Liver (tissue), 9 donors: ENCODE measurements around the gene MCTP1. TPM values are rescaled to one million over a fixed set of nuclear protein-coding genes. Genes with fewer than 3 reads are reported as not detected.

Experiments
- DNase-seq: peaks from one replicate; pipeline ENCODE4 v3.0.0-alpha.2; 2017; ENCODE audit warnings: low spot score
- H3K27ac ChIP-seq, 2 donors: one replicate each; pipeline ENCODE4 v1.7.0; 2013; ENCODE audit warnings: inconsistent platforms in 2 of 2, low read length in 2 of 2, control low read depth in 1 of 2, low read depth in 1 of 2, mild to moderate bottlenecking in 1 of 2
- H3K27me3 ChIP-seq, 4 donors: one replicate each; pipeline versions ENCODE4 v1.6.1 to v1.7.0; 2013; ENCODE audit warnings: low read length in 3 of 4, inconsistent platforms in 1 of 4, mild to moderate bottlenecking in 1 of 4, moderate library complexity in 1 of 4; ENCODE audit not compliant: control insufficient read depth in 4 of 4, insufficient read depth in 4 of 4
- H3K36me3 ChIP-seq, 4 donors: one replicate each; pipeline versions ENCODE4 v1.6.1 to v1.7.0; 2013; ENCODE audit warnings: low read length in 3 of 4, mild to moderate bottlenecking in 3 of 4, low read depth in 1 of 4, moderate library complexity in 1 of 4; ENCODE audit not compliant: control insufficient read depth in 4 of 4, insufficient read depth in 3 of 4
- H3K4me1 ChIP-seq, 4 donors: one replicate each; pipeline versions ENCODE4 v1.6.1 to v1.7.0; 2013; ENCODE audit warnings: low read length in 3 of 4, mild to moderate bottlenecking in 3 of 4, moderate library complexity in 1 of 4; ENCODE audit not compliant: control insufficient read depth in 4 of 4, insufficient read depth in 4 of 4
- H3K4me3 ChIP-seq, 3 donors: one replicate each; pipeline versions ENCODE4 v1.6.1 to v1.7.0; 2013; ENCODE audit warnings: low read length in 3 of 3, control low read depth in 1 of 3, low read depth in 1 of 3, mild to moderate bottlenecking in 1 of 3
- H3K9ac ChIP-seq, 2 donors: one replicate each; pipeline ENCODE4 v1.7.0; 2013; ENCODE audit warnings: low read length in 2 of 2, mild to moderate bottlenecking in 2 of 2, moderate library complexity in 2 of 2, control low read depth in 1 of 2, low read depth in 1 of 2
- H3K9me3 ChIP-seq, 4 donors: one replicate each; pipeline versions ENCODE4 v1.6.1 to v1.7.0; 2013; ENCODE audit warnings: low read length in 3 of 4; ENCODE audit not compliant: control insufficient read depth in 4 of 4
- ATF3 ChIP-seq: IDR thresholded peaks from 2 replicates; pipeline ENCODE4 v1.6.1; 2016; ENCODE audit warnings: antibody characterized with exemption
- CTCF ChIP-seq: fragments of 150-350 bp; IDR thresholded peaks from 2 replicates; pipeline ENCODE4 v1.5.1; 2017; ENCODE audit warnings: improper control_type of control experiment, low read depth, low read length; ENCODE audit not compliant: missing input control
- EGR1 ChIP-seq, 2 donors: IDR thresholded peaks; 2 replicates each; pipeline ENCODE4 v1.6.1; 2016 to 2018; ENCODE audit warnings: antibody characterized with exemption in 2 of 2, low read depth in 2 of 2
- FOXA1 ChIP-seq: IDR thresholded peaks from 2 replicates; pipeline ENCODE4 v1.6.1; 2016; ENCODE audit warnings: antibody characterized with exemption
- FOXA2 ChIP-seq: IDR thresholded peaks from 2 replicates; pipeline ENCODE4 v1.6.1; 2016; ENCODE audit warnings: antibody characterized with exemption
- GABPA ChIP-seq, 2 donors: IDR thresholded peaks in 1 of 2; conservative IDR thresholded peaks in 1 of 2; 2 replicates each; pipeline ENCODE4 v1.6.1; 2016; ENCODE audit warnings: antibody characterized with exemption in 2 of 2, mild to moderate bottlenecking in 1 of 2, moderate library complexity in 1 of 2
- HNF4A ChIP-seq, 2 donors: conservative IDR thresholded peaks; 2 replicates each; pipeline ENCODE4 v1.6.1; 2016; ENCODE audit warnings: antibody characterized with exemption in 2 of 2, mild to moderate bottlenecking in 2 of 2
- HNF4G ChIP-seq: IDR thresholded peaks from 2 replicates; pipeline ENCODE4 v1.6.1; 2016; ENCODE audit warnings: antibody characterized with exemption
- JUND ChIP-seq, 2 donors: IDR thresholded peaks; 2 replicates each; pipeline ENCODE4 v1.6.1; 2016; ENCODE audit warnings: antibody characterized with exemption in 2 of 2
- MAX ChIP-seq: IDR thresholded peaks from 2 replicates; pipeline ENCODE4 v1.6.1; 2016; ENCODE audit warnings: antibody characterized with exemption
- NR2F2 ChIP-seq: IDR thresholded peaks from 2 replicates; pipeline ENCODE4 v1.6.1; 2016; ENCODE audit warnings: antibody characterized with exemption
- RAD21 ChIP-seq, 2 donors: IDR thresholded peaks; 2 replicates each; pipeline ENCODE4 v1.6.1; 2016; ENCODE audit warnings: antibody characterized with exemption in 2 of 2, mild to moderate bottlenecking in 2 of 2
- REST ChIP-seq: IDR thresholded peaks from 2 replicates; pipeline ENCODE4 v1.6.1; 2016; ENCODE audit warnings: antibody characterized with exemption, mild to moderate bottlenecking
- RXRA ChIP-seq, 2 donors: IDR thresholded peaks; 2 replicates each; pipeline ENCODE4 v1.6.1; 2017 to 2018; ENCODE audit warnings: antibody characterized with exemption in 2 of 2, mild to moderate bottlenecking in 1 of 2
- SP1 ChIP-seq: IDR thresholded peaks from 2 replicates; pipeline ENCODE4 v1.6.1; 2018; ENCODE audit warnings: antibody characterized with exemption, mild to moderate bottlenecking
- TAF1 ChIP-seq: conservative IDR thresholded peaks from 2 replicates; pipeline ENCODE4 v1.6.1; 2016; ENCODE audit warnings: antibody characterized with exemption, mild to moderate bottlenecking
- YY1 ChIP-seq: IDR thresholded peaks from 2 replicates; pipeline ENCODE4 v1.6.1; 2016; ENCODE audit warnings: antibody characterized with exemption, mild to moderate bottlenecking
- WGBS: extraction: QIAGEN DNeasy Blood & Tissue Kit; methylation state at CpG from one replicate; pipeline ENCODE4 v1.1.7; 2013; 5-methylcytosine and 5-hydroxymethylcytosine counted together
- polyA plus RNA-seq, 2 donors: library from polyadenylated mRNA; stranded (reverse) in 1 of 2; unstranded in 1 of 2; fragments of 200-250 nt in 1 of 2; fragments of >200 nt in 1 of 2; fragmentation: Nextera tagmentation in 1 of 2; extraction: Ambion mirVana in 1 of 2; gene quantifications; one replicate each; pipeline versions ENCODE4 v1.2.1 to v1.2.3, GENCODE V29; 2013 to 2015
- total RNA-seq, 2 donors: library from RNA; depleted of rRNA; stranded (reverse); fragments of >200 nt; gene quantifications; one replicate each; pipeline ENCODE4 v1.2.3, GENCODE V29; 2014
- TF ChIP-seq, protein P1 (sequence below): IDR thresholded peaks from 2 replicates; pipeline ENCODE4 v1.6.1; 2016; ENCODE audit warnings: antibody characterized with exemption
- donor health status: healthy.
- donor health status: healthy.
- donor health status: healthy.
- donor health status: healthy.
- donor health status: healthy.

The MCTP1 gene
- total and polyA plus RNA-seq, 4 donors: 0.67 to 7.6 (median 4.3) TPM

GRCh38 chr5:94675965-94676618 is 608.8 kb downstream of the MCTP1 start:
- no peaks in the 10 kb centered on the region for H3K27me3 ChIP-seq
- peaks cover 0 to 3% (median 1%) of the 10 kb centered on the region in 4 donors for H3K36me3 ChIP-seq
- DNase-seq: no peak
- H3K4me1 ChIP-seq: no peaks in the 10 kb centered on the region
- no peak for TF ChIP-seq NR2F2
- no peak for TF ChIP-seq RAD21 (IDR thresholded peaks at IDR 0.05)
- TF ChIP-seq HNF4G: no peak
- TF ChIP-seq HNF4A (conservative IDR thresholded peaks at IDR 0.05): no peak
- no peak for TF ChIP-seq GABPA (IDR thresholded peaks at IDR 0.05 in 1 of 2, conservative IDR thresholded peaks at IDR 0.05 in 1 of 2)
- no peak for TF ChIP-seq CTCF
- no peak for TF ChIP-seq EGR1 (IDR thresholded peaks at IDR 0.05; ENCODE audit: low read depth in 2 of 2)
- no peak for TF ChIP-seq FOXA2
- no peak for TF ChIP-seq JUND (IDR thresholded peaks at IDR 0.05)
- TF ChIP-seq RXRA (IDR thresholded peaks at IDR 0.05): no peak
- no peak for TF ChIP-seq TAF1
- TF ChIP-seq, protein P1, sequence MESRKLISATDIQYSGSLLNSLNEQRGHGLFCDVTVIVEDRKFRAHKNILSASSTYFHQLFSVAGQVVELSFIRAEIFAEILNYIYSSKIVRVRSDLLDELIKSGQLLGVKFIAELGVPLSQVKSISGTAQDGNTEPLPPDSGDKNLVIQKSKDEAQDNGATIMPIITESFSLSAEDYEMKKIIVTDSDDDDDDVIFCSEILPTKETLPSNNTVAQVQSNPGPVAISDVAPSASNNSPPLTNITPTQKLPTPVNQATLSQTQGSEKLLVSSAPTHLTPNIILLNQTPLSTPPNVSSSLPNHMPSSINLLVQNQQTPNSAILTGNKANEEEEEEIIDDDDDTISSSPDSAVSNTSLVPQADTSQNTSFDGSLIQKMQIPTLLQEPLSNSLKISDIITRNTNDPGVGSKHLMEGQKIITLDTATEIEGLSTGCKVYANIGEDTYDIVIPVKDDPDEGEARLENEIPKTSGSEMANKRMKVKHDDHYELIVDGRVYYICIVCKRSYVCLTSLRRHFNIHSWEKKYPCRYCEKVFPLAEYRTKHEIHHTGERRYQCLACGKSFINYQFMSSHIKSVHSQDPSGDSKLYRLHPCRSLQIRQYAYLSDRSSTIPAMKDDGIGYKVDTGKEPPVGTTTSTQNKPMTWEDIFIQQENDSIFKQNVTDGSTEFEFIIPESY: no peak
- no peak for TF ChIP-seq MAX
- no peak for TF ChIP-seq ATF3
- TF ChIP-seq SP1: no peak
- no peak for TF ChIP-seq REST
- no peak for TF ChIP-seq YY1
- no peak for TF ChIP-seq FOXA1
- 98% methylated on average over 4 of the region's 4 CpGs for WGBS
- no peak overlapping the region for H3K27ac ChIP-seq
- no peak overlapping the region for H3K4me3 ChIP-seq
- no peak overlapping the region for H3K9ac ChIP-seq
- H3K9me3 ChIP-seq: no peaks in the 10 kb centered on the region
